HG03045 (cell line): ENCODE data around the gene SKP2.
"Not testable (repeated sequence)": the region's sequence is repeated elsewhere in the genome, so short reads cannot be mapped to it uniquely, and the experiment has no call there.

ENCODE experiments used
- ATAC-seq: cut with Tn5 transposase; IDR thresholded peaks from one replicate; pipeline ENCODE4 v1.9.1; 2021; ENCODE audit warnings: mild to moderate bottlenecking, moderate library complexity; ENCODE audit not compliant: unreplicated experiment

The SKP2 gene

DNA sequence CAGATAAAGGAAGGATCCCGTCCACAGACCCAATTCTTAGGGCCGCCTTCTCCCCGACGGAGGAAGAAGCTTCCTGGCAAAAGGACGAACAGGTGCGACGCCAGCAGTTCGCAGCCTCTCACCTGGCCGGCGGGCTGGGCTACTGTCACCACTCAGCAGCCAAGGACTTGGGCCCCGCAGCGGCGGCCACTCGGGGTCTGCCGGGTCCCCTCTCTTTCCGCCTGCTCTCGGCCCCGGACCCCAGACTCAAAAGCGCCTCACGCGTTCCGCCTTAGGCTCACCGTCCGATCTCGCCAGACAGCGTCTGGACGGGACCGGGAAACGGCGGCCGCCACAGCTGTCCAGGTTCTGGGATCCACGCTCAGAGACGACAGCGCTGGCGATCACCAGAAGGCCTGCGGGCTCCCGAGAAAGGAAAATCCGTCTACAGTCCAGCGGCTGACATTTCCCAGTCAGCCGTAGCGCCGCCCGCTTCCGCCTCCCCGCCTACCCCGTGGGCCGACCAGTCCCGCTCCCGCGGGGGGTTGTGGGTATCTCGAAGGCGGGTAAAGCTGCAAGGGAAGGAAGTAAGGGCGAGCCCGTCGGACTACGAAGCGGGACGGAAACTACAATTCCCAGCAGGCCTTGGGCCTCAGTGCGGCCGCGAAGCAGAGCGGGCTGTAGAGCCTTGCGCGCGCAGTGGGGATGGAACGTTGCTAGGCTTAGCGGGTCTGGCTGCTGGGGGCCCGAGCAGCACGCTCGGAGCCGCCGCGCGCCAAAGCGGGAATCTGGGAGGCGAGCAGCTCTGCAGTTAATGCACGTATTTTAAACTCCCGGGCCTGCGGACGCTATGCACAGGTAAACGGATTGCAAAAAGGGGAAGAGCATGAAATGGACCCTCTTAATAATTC, at the start of gene SKP2, which contains the start of gene LMBRD2:
Gene SKP2 (plus strand): TSS at position 678 of the 890 bp plus-strand sequence. CDS start 152 bp downstream, at position 830.
Gene LMBRD2 (minus strand): TSS at position 454 of the 890 bp plus-strand sequence. CDS start 8,538 bp downstream, outside the sequence.
- ATAC-seq, result peak; percentile 99

- no peak for ATAC-seq
Observed at GRCh38 chr5:36105819-36106218, 46.1 kb upstream of the SKP2 start.

GRCh38 chr5:36108758-36109460, 43.0 kb upstream of the SKP2 start:
- no peak for ATAC-seq

DNA sequence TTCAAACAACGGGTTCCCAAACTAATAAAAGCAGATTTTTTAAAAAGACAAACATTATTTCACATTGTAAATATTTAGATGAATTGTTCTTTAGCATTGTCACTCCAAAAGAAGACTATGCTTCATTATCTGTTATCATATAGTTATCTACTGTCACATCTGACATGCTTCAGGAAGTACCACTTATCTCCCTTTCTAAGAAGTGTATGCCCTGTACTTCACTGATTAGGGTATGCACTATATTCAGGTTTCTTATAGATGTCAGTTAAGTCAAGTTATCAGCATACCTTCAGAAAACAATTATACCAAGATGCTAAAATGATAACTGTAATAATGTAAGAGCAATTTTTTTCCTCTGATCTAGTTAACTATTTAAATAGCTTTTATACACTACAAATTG, 40.7 kb upstream of the SKP2 start:
- no peak for ATAC-seq

GRCh38 chr5:36125868-36126267, 26.0 kb upstream of the SKP2 start:
- ATAC-seq, result no peak

- ATAC-seq, result no peak
Observed at GRCh38 chr5:36128795-36129194, 23.1 kb upstream of the SKP2 start.

DNA sequence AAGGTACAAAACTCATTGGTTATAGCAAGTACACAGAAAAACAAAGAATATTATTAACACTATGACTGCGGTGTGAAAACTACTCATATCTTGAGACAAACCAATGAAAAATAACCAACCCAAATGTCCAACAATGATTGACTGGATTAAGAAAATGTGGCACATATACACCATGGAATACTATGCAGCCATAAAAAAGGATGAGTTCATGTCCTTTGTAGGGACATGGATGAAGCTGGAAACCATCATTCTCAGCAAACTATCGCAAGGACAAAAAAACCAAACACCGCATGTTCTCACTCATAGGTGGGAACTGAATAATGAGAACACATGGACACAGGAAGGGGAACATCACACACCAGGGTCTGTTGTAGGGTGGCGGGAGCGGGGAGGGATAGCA, 22.2 kb upstream of the SKP2 start:
- not testable (repeated sequence) for ATAC-seq

- not testable (repeated sequence) for ATAC-seq
Observed at GRCh38 chr5:36133009-36133408, 18.9 kb upstream of the SKP2 start.

GRCh38 chr5:36135988-36136387, 15.9 kb upstream of the SKP2 start:
- ATAC-seq, result no peak

DNA sequence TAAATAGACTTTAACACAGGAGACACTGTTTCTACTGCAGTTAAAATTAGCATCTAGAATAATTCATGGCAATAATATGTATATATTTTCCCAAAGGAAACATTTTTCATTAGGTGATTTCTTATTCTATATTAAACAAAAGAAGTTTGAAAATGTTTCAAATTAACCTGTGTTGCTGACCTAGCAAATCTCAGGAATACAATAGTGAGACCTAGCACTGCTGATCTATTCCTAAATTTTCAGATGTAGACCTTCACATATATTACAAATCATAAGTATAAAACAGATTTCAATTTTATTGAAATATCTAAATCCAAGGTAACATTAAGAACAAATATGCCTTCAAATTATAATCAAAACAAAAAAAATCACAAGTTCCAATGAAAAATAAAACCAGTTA, 15.3 kb upstream of the SKP2 start:
- no peak for ATAC-seq

DNA sequence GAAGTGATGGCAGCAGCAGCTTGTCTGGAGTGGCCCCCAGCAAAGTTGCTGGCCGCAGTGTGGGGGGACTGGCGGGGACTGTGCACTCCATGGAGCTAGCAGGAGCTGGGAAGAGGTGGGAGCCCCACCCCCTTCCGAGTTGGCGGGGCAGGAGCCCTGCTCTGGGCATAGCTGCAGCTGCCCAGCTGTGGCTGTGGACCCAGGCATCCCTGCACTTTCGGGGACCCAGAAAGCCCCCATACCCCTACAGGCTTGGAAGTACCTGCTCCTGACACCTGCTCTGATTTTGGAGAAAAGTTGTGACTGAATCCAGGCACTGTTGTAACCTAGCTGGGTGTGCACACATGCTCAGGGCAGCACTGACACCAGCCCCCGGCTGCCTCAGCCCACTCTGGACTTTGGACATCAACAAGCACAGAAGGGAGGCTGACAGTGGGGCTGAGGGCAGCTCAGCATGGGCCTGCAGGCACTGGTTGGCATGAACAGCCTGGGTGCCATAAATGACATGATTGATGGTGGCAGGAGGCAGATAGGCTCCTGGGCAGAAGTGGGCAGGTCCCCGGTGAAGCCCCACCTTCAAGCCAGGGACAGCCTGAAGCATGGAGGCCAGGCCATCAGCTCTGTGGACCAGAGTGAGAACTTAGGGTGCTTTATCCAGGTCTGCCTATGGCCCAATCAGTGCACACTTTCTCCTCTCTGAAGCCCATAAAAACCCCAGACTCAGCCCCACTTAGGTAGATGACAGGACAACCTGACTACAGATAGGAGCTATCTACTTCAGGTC, 12.8 kb upstream of the SKP2 start:
- no peak for ATAC-seq

- ATAC-seq, result no peak
Observed at GRCh38 chr5:36145311-36145710, 6.6 kb upstream of the SKP2 start.

- ATAC-seq, result no peak
Observed at GRCh38 chr5:36146390-36146789, 5.5 kb upstream of the SKP2 start.

DNA sequence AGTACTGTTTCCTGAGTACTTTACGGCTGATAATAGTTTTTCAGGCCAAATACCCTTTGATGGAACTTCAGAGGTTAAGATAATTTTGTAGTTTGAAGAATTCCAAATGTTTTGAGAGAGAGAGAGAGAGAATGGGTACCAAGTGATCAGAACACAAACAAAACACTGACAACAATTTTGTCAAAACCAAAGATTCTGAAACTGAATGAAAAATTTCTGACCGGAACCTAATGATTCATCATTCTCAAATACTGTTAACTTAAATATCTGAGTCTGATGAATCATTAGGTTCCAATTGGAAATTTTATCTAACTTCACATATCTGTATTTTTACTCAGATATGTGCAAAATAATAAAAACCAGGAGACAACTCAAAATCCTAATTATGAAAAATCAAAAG, 4.2 kb upstream of the SKP2 start:
- ATAC-seq, result no peak

DNA sequence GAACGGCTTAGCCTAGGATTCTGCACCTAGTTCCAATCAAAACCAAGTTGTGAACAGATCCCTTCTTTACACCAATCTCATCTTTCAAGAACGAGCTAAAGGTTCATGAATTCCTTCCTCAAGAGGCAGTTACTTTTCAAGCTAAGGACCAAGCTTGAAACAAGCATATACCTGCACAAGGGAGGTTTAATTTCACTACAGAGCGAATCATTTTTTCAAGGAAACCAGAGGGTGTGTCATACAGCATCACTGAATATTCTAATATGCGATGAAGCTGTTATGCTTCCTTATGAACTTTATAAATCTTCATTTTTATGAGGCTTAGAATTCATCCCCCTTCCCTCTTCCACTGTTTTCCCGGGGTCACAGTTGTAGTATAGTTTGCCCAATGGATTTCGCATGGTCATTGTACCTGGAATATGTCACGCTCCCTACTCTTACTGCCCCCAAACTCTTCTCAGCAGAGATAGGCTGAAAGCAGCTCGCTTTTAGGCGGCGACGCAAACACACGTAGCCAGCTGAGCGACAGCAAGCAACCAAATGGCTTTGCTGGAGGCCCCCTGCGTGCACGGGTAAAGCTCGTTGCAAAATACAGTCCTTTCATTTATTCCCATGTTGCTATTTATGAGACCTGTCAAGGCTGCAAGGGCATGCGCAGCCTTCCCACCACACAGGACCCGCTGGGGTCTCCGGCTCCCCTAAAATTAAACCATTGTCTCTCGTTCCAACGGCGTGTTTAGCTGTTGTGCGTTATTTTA, 1.1 kb upstream of the SKP2 start:
- ATAC-seq, result peak; percentile 27

DNA sequence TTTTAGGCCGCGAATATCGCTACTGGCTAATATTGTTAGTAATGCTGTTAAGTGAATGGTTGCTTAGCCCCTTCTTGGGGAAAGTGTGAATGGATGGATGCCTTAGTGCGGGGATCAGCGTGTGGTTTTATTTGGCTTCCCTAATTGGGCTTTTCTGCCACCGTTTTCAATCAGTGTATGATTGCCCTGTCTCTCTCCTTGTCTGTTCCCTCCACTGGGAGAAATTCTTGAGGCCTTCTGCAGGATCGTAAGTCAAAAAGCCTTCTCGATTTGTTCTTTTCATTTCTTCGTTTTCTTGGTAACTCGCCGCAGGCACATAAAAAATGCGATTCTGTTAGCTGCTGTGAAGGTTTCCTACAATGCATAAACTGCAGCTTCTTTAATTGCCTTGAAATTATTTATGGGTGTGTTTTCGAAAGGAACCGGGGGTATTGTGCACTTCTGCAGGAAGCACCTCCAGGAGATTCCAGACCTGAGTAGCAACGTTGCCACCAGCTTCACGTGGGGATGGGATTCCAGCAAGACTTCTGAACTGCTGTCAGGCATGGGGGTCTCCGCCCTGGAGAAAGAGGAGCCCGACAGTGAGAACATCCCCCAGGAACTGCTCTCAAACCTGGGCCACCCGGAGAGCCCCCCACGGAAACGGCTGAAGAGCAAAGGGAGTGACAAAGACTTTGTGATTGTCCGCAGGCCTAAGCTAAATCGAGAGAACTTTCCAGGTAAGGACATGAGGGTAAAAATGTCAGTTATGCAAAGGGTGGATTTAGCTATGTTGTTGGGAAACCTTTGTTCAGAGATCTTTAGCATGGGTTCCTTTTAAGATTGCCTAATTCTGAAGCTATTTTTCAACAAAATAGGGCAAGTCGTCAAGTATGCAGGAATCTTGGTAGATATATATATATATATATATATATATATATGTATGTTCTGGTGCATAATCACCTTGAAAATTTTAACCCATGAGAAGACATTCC, 700 bp downstream of the SKP2 start:
- ATAC-seq, result peak; percentile 3

DNA sequence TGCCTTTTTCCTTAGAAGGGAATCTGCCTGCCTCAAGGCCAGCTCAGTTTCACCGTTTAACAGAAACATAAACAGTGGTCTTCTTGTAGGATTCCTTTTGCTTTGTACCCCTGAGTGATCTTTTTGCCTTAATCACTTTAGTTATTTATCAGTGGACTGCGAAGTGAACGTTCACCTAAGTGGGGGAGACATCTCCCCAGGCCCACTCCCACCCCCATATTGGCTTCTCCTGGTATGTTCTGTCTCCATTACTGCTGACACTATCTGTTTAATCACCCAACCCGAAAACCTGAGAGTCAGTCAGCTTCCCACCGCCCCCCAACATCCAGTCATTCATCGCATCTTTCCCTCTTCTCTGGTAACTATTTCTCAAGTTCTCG, 1.4 kb downstream of the SKP2 start:
- ATAC-seq, result no peak

DNA sequence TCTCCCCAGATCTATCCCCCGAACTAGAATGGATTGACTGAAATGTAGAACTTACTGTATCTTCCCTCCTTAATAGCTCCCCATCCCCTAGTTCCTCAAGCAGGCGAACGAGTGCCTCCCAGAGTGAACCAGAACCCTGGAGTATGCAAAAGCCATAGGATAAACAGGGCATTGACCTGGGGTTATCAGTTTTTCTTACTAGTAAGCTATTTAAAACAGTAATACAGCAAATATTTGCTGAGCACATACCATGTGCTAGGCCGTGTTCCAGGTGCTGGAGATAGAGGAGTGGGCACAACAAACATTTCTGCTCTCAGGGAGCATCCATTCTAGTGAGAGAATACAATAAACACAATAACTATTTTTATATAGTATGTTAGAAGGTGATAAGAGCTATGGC, 1.8 kb downstream of the SKP2 start:
- no peak for ATAC-seq

GRCh38 chr5:36155291-36155690, 3.4 kb downstream of the SKP2 start:
- ATAC-seq, result no peak
